Gastroesophageal sphincter (tissue), 3 donors: Measurements from ENCODE around the gene DYNLT3.

Source experiments
- EP300 ChIP-seq: sonication (generic); formaldehyde crosslinking; IDR thresholded peaks from one replicate; pipeline ENCODE4 v1.6.1; 2017; ENCODE audit warnings: antibody characterized with exemption, mild to moderate bottlenecking
- POLR2A ChIP-seq, 2 donors: fragments of 450-650 bp; IDR thresholded peaks; one replicate each; pipeline ENCODE4 v1.6.1; 2017; ENCODE audit warnings: antibody characterized with exemption in 2 of 2, mild to moderate bottlenecking in 2 of 2, moderate library complexity in 1 of 2
- TF ChIP-seq, protein P1 (sequence below), 4 experiments: fragments of 200-600 bp in 2 of 4; fragments of 450-650 bp in 2 of 4; sonication (generic) in 1 of 4; IDR thresholded peaks; one replicate each; pipeline ENCODE4 v1.5.1; 2017 to 2019; ENCODE audit warnings: antibody characterized with exemption in 4 of 4, mild to moderate bottlenecking in 2 of 4, moderate library complexity in 2 of 4

DNA sequence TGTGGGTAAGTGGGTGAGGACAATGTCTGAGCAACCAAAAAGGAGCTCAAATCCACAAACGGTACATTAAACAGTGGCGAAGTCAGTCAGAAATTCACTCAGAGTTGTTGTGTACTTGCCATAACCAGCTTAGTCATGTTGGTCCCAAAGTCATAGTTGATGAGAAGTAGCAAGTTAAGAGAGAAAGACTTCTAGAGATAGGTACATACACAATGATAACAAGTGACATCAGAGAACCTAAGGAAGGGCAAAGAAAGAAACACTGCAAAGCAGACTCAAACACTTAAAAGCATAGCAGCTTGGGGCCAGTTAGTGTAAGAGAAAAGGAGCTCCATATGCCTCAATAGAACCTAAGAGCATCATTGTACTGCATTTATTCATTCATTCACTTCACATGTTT, 30.2 kb downstream of the DYNLT3 start:
- TF ChIP-seq POLR2A (IDR thresholded peaks at IDR 0.05) (no peak), EP300 (no peak)
- TF ChIP-seq, protein P1, sequence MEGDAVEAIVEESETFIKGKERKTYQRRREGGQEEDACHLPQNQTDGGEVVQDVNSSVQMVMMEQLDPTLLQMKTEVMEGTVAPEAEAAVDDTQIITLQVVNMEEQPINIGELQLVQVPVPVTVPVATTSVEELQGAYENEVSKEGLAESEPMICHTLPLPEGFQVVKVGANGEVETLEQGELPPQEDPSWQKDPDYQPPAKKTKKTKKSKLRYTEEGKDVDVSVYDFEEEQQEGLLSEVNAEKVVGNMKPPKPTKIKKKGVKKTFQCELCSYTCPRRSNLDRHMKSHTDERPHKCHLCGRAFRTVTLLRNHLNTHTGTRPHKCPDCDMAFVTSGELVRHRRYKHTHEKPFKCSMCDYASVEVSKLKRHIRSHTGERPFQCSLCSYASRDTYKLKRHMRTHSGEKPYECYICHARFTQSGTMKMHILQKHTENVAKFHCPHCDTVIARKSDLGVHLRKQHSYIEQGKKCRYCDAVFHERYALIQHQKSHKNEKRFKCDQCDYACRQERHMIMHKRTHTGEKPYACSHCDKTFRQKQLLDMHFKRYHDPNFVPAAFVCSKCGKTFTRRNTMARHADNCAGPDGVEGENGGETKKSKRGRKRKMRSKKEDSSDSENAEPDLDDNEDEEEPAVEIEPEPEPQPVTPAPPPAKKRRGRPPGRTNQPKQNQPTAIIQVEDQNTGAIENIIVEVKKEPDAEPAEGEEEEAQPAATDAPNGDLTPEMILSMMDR (IDR thresholded peaks at IDR 0.05): no peak
